Measurements from ENCODE around the gene SLC1A7. TPM values are rescaled to one million over a fixed set of nuclear protein-coding genes. Genes with fewer than 3 reads are reported as not detected.

SLC1A7 gene
- total and polyA plus RNA-seq, 2 donors (not counting 1 experiment from before 2014, with no cell fraction given), result 0.10 TPM; not detected in 1

DNA sequence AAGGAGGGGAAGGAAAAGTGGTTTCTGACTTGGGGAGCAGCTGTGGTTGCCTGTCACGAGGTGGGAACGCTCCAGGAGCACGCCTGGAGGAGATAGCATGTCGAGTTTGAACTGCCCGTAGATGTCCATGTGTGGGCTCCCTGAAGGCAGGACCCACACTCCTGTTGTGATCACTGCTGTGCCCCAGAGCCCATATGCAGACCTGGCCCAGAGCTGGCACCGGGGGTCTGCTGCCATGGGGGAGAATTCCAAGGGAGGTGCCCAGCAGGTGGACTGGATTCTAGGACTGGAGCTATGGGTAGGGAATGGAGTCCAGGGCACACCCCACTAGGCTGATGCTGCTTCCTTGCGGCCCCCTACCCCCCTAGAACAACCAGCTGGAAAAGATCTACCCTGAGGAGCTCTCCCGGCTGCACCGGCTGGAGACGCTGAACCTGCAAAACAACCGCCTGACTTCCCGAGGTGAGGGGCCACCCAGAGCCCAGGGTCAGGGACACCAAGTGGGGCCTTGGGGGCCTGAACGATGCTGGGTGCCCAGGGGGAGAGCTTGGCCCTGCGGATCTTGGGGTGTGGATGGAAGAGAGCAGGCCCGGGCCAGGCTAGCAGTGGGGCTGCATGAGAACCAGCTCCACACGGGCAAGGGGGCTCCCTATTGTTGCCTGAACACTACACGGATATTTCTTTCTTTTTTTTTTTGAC lies 71.1 kb downstream of the SLC1A7 start:
- Mint-ChIP-seq H3K27ac (no peak overlapping the region), H3K9me3 (ENCODE audit: insufficient read depth) (no peaks in the 10 kb centered on the region), H3K4me1 (no peaks in the 10 kb centered on the region), H3K27me3 (peaks cover 3% of the 10 kb centered on the region), H3K4me3 (no peak overlapping the region)
- Histone ChIP-seq H3K4me3 (ENCODE audit: control extremely low read depth in 1 of 5, extremely low read depth in 1 of 5, insufficient read depth in 1 of 5, low read depth in 2 of 5, low read length in 4 of 5) (no peak overlapping the region), H2AFZ (ENCODE audit: insufficient read depth, low read depth, low read length, poor library complexity, severe bottlenecking) (no peak overlapping the region), H3K4me2 (replicated peaks; ENCODE audit: low read depth, low read length, poor library complexity, severe bottlenecking) (no peak overlapping the region), H4K20me1 (ENCODE audit: control insufficient read depth, insufficient read depth, low read length, poor library complexity, severe bottlenecking) (no peaks in the 10 kb centered on the region), H3K36me3 (replicated peaks in 1 of 2; ENCODE audit: control extremely low read depth in 1 of 2, control insufficient read depth in 1 of 2, extremely low read depth in 1 of 2, insufficient read depth in 2 of 2, low read length in 1 of 2) (no peaks in the 10 kb centered on the region), H3K4me1 (ENCODE audit: control insufficient read depth in 2 of 2, insufficient read depth in 2 of 2, low read length in 2 of 2) (no peaks in the 10 kb centered on the region), H3K9me3 (ENCODE audit: control extremely low read depth in 1 of 3, control insufficient read depth in 2 of 3, insufficient read depth in 1 of 3, low read length in 2 of 3) (no peaks in the 10 kb centered on the region), H3K79me2 (ENCODE audit: control insufficient read depth, insufficient read depth, low read length) (no peaks in the 10 kb centered on the region), H3K27ac (ENCODE audit: low read length in 2 of 2) (no peak overlapping the region), H3K9ac (ENCODE audit: low read length) (no peak overlapping the region), H3K27me3 (replicated peaks in 1 of 4; ENCODE audit: control extremely low read depth in 1 of 4, control insufficient read depth in 3 of 4, insufficient read depth in 4 of 4, low read length in 3 of 4) (no peaks in the 10 kb centered on the region)
- WGBS (ENCODE audit: insufficient coverage), result 86% methylated on average over 12 of the region's 17 CpGs
- ATAC-seq (ENCODE audit: low read depth) (no peak), DNase-seq (no peak)
- CTCF ChIA-PET, result no interaction called here
- TF ChIP-seq EZH2 (IDR thresholded peaks at IDR 0.05; ENCODE audit: borderline replicate concordance, insufficient read depth, low read depth, low read length, poor library complexity, severe bottlenecking) (no peak), CTCF (IDR thresholded peaks at IDR 0.05) (no peak)
- intact Hi-C loops (cut with micrococcal nuclease), result no loop called here
- POLR2A ChIA-PET, result no interaction called here

- no peak for ATAC-seq (ENCODE audit: low read depth)
- Histone ChIP-seq H3K9ac (ENCODE audit: low read length) (no peak overlapping the region), H4K20me1 (ENCODE audit: control insufficient read depth, insufficient read depth, low read length, poor library complexity, severe bottlenecking) (no peaks in the 10 kb centered on the region), H3K4me1 (ENCODE audit: control insufficient read depth in 2 of 2, insufficient read depth in 2 of 2, low read length in 2 of 2) (no peaks in the 10 kb centered on the region), H3K4me2 (replicated peaks; ENCODE audit: low read depth, low read length, poor library complexity, severe bottlenecking) (no peak overlapping the region), H2AFZ (ENCODE audit: insufficient read depth, low read depth, low read length, poor library complexity, severe bottlenecking) (no peak overlapping the region), H3K36me3 (replicated peaks in 1 of 2; ENCODE audit: control extremely low read depth in 1 of 2, control insufficient read depth in 1 of 2, extremely low read depth in 1 of 2, insufficient read depth in 2 of 2, low read length in 1 of 2) (no peaks in the 10 kb centered on the region), H3K4me3 (ENCODE audit: control extremely low read depth in 1 of 5, extremely low read depth in 1 of 5, insufficient read depth in 1 of 5, low read depth in 2 of 5, low read length in 4 of 5) (no peak overlapping the region), H3K27me3 (replicated peaks in 1 of 4; ENCODE audit: control extremely low read depth in 1 of 4, control insufficient read depth in 3 of 4, insufficient read depth in 4 of 4, low read length in 3 of 4) (peaks cover 0 to under 1% (median 0%) of the 10 kb centered on the region in 4 experiments), H3K79me2 (ENCODE audit: control insufficient read depth, insufficient read depth, low read length) (no peaks in the 10 kb centered on the region), H3K9me3 (ENCODE audit: control extremely low read depth in 1 of 3, control insufficient read depth in 2 of 3, insufficient read depth in 1 of 3, low read length in 2 of 3) (no peaks in the 10 kb centered on the region), H3K27ac (ENCODE audit: low read length in 2 of 2) (no peak overlapping the region)
- no peak overlapping the region for H3K27ac Mint-ChIP-seq
- no peaks in the 10 kb centered on the region for H3K9me3 Mint-ChIP-seq (ENCODE audit: insufficient read depth)
- peaks cover 5% of the 10 kb centered on the region for H3K27me3 Mint-ChIP-seq
- ChIA-PET POLR2A (no interaction called here), CTCF (no interaction called here)
- no peak for DNase-seq
- intact Hi-C loops (cut with micrococcal nuclease), result no loop called here
- H3K4me1 Mint-ChIP-seq, result no peaks in the 10 kb centered on the region
- TF ChIP-seq CTCF (IDR thresholded peaks at IDR 0.05) (no peak), EZH2 (IDR thresholded peaks at IDR 0.05; ENCODE audit: borderline replicate concordance, insufficient read depth, low read depth, low read length, poor library complexity, severe bottlenecking) (no peak)
- WGBS (ENCODE audit: insufficient coverage), result 99% methylated on average over 11 of the region's 12 CpGs
- H3K4me3 Mint-ChIP-seq, result no peak overlapping the region
These were observed 71.8 kb downstream of the SLC1A7 start for GRCh38 chr1:53070621-53071020.
